SK-N-SH (cell line): ENCODE results near the gene RBL2. TPM values are rescaled to one million over a fixed set of nuclear protein-coding genes. Genes with fewer than 3 reads are reported as not detected.

ENCODE experiments used
- CTCF ChIA-PET: fragments of 300-600, 350-600 bp; formaldehyde crosslinking; extraction: SDS; loops from one replicate; lab custom pipeline; 2021; lab: Yijun Ruan, JAX
- POLR2A ChIA-PET: fragments of 350-600 bp; sonication (Branson Sonifier 250); formaldehyde crosslinking; extraction: SDS; loops from one replicate; lab custom pipeline; 2020; ENCODE audit warnings: antibody characterized with exemption, inconsistent platforms; lab: Yijun Ruan, JAX
- DNase-seq: peaks from one replicate; pipeline ENCODE4 v3.0.0; 2012
- H2AFZ ChIP-seq: fragments of 200-600 bp; sonication (generic); 2 replicates; pipeline ENCODE4 v1.8.1; 2016; ENCODE audit warnings: antibody characterized with exemption, mild to moderate bottlenecking, low read depth
- H3F3A ChIP-seq: fragments of 200-600 bp; sonication (generic); replicated peaks from 2 replicates; pipeline ENCODE3; 2016; ENCODE audit warnings: antibody characterized with exemption, mild to moderate bottlenecking; ENCODE audit not compliant: insufficient read depth
- H3K27ac ChIP-seq, 2 experiments: fragments of 200-500 bp in 1 of 2; fragments of 200-600 bp in 1 of 2; sonication (Bioruptor generic) in 1 of 2; sonication (generic), shearing (Covaris generic) in 1 of 2; 2 replicates each; pipeline versions ENCODE4 v1.5.1 to v1.6.1; 2014 to 2016; ENCODE audit warnings: low read depth in 2 of 2, inconsistent platforms in 1 of 2, low read length in 1 of 2, mild to moderate bottlenecking in 1 of 2, mixed read lengths in 1 of 2
- H3K27me3 ChIP-seq: fragments of 200-600 bp; sonication (generic), shearing (Covaris generic); 2 replicates; pipeline ENCODE4 v1.6.1; 2016; ENCODE audit warnings: mixed run types; ENCODE audit not compliant: insufficient read depth
- H3K36me3 ChIP-seq, 2 experiments: fragments of 200-500 bp in 1 of 2; fragments of 200-600 bp in 1 of 2; sonication (Bioruptor generic) in 1 of 2; sonication (generic) in 1 of 2; replicated peaks in 1 of 2; 2 replicates each; pipeline versions ENCODE3 to v1.5.1; 2014 to 2016; ENCODE audit warnings: low read length in 1 of 2, mild to moderate bottlenecking in 1 of 2; ENCODE audit not compliant: insufficient read depth in 2 of 2, control insufficient read depth in 1 of 2
- H3K4me1 ChIP-seq, 2 experiments: fragments of 200-500 bp in 1 of 2; fragments of 200-600 bp in 1 of 2; sonication (Bioruptor generic) in 1 of 2; sonication (generic), shearing (Covaris generic) in 1 of 2; 2 replicates each; pipeline versions ENCODE4 v1.5.1 to v1.6.1; 2014 to 2016; ENCODE audit warnings: low read depth in 1 of 2, low read length in 1 of 2, mixed run types in 1 of 2; ENCODE audit not compliant: insufficient read depth in 2 of 2, control insufficient read depth in 1 of 2
- H3K4me2 ChIP-seq: fragments of 200-600 bp; sonication (generic), shearing (Covaris generic); 2 replicates; pipeline ENCODE4 v1.6.1; 2017; ENCODE audit warnings: mixed run types
- H3K4me3 ChIP-seq, 2 experiments: fragments of 200-500 bp in 1 of 2; fragments of 200-600 bp in 1 of 2; sonication (Bioruptor generic) in 1 of 2; sonication (generic), shearing (Covaris generic) in 1 of 2; 2 replicates each; pipeline versions ENCODE4 v1.5.1 to v1.8.1; 2014 to 2016; ENCODE audit warnings: low read depth in 2 of 2, inconsistent platforms in 1 of 2, low read length in 1 of 2, mild to moderate bottlenecking in 1 of 2, mixed read lengths in 1 of 2, moderate library complexity in 1 of 2
- H3K79me2 ChIP-seq: fragments of 200-600 bp; sonication (generic); 2 replicates; pipeline ENCODE4 v1.8.1; 2017; ENCODE audit warnings: mild to moderate bottlenecking; ENCODE audit not compliant: insufficient read depth
- H3K9ac ChIP-seq: fragments of 200-600 bp; sonication (generic); 2 replicates; pipeline ENCODE4 v1.6.1; 2017; ENCODE audit warnings: mixed run types
- H3K9me2 ChIP-seq: fragments of 200-600 bp; sonication (generic); 2 replicates; pipeline ENCODE4 v1.6.1; 2017; ENCODE audit warnings: mixed run types
- H3K9me3 ChIP-seq: fragments of 200-600 bp; sonication (generic); 2 replicates; pipeline ENCODE4 v1.6.1; 2017; ENCODE audit warnings: mixed run types, mild to moderate bottlenecking, moderate library complexity
- H4K20me1 ChIP-seq: fragments of 200-600 bp; sonication (generic); 2 replicates; pipeline ENCODE4 v1.6.1; 2017; ENCODE audit warnings: mild to moderate bottlenecking, mixed run types; ENCODE audit not compliant: insufficient read depth
- CHD2 ChIP-seq: fragments of 150-350 bp; IDR thresholded peaks from 2 replicates; pipeline ENCODE4 v1.6.1; 2018; ENCODE audit warnings: low read length; ENCODE audit not compliant: partially characterized antibody
- EZH2phosphoT487 ChIP-seq: fragments of 200-600 bp; sonication (generic); IDR thresholded peaks from 2 replicates; pipeline ENCODE4 v1.6.1; 2017; ENCODE audit warnings: low read depth, mixed run types, mild to moderate bottlenecking, antibody characterized with exemption, moderate library complexity, borderline replicate concordance
- FOSL2 ChIP-seq: IDR thresholded peaks from 2 replicates; pipeline ENCODE4 v1.4.0; 2012; ENCODE audit warnings: low read depth, mild to moderate bottlenecking, moderate library complexity, borderline replicate concordance
- MAX ChIP-seq: IDR thresholded peaks from 2 replicates; pipeline ENCODE4 v1.4.0; 2012; ENCODE audit warnings: low read depth
- MEF2A ChIP-seq: IDR thresholded peaks from 2 replicates; pipeline ENCODE4 v1.4.0; 2012; ENCODE audit warnings: low read depth, borderline replicate concordance
- PBX3 ChIP-seq: IDR thresholded peaks from 2 replicates; pipeline ENCODE4; 2012
- RAD21 ChIP-seq: IDR thresholded peaks from 2 replicates; pipeline ENCODE4 v1.6.1; 2012; ENCODE audit warnings: mild to moderate bottlenecking, low read length
- RCOR1 ChIP-seq: fragments of 150-350 bp; IDR thresholded peaks from 2 replicates; pipeline ENCODE4 v1.6.1; 2017; ENCODE audit warnings: antibody characterized with exemption, low read length
- RFX5 ChIP-seq: IDR thresholded peaks from 2 replicates; pipeline ENCODE4 v1.6.1; 2012; ENCODE audit warnings: mild to moderate bottlenecking, improper control_type of control experiment, low read length
- SIN3A ChIP-seq: IDR thresholded peaks from 2 replicates; pipeline ENCODE4 v1.6.1; 2012; ENCODE audit warnings: low read depth, mild to moderate bottlenecking, low read length, moderate library complexity, borderline replicate concordance
- SMC3 ChIP-seq: IDR thresholded peaks from 2 replicates; pipeline ENCODE4 v1.6.1; 2012; ENCODE audit warnings: low read depth, low read length, improper control_type of control experiment
- YY1 ChIP-seq: IDR thresholded peaks from 2 replicates; pipeline ENCODE4 v1.4.0; 2012; ENCODE audit warnings: low read depth, mild to moderate bottlenecking
- WGBS: methylation state at CpG from one replicate; pipeline ENCODE4 v1.1.6; 2017; ENCODE audit warnings: low lambda C conversion rate; 5-methylcytosine and 5-hydroxymethylcytosine counted together
- polyA plus RNA-seq, 3 experiments: library from polyadenylated mRNA; depleted of rRNA; stranded (reverse); fragments of >200 nt; gene quantifications; 2 replicates each; pipeline ENCODE4 v1.2.3, GENCODE V29; 2012
- TF ChIP-seq, protein P1 (sequence below): fragments of 200-600 bp; sonication (generic); IDR thresholded peaks from 2 replicates; pipeline ENCODE4 v1.6.1; 2017; ENCODE audit warnings: antibody characterized with exemption, mild to moderate bottlenecking, moderate library complexity

RBL2 gene
- polyA plus RNA-seq, 1 of the 3 experiments (the other 2 are of a cell fraction), result 28.0 TPM

GRCh38 chr16:53515259-53515658 lies 81.0 kb downstream of the RBL2 start:
- DNase-seq, result no peak
- Histone ChIP-seq H3K27me3 (no peaks in the 10 kb centered on the region), H3K4me3 (no peak overlapping the region), H2AFZ (no peak overlapping the region), H3K36me3 (no peaks in the 10 kb centered on the region), H3K79me2 (no peaks in the 10 kb centered on the region), H3K27ac (no peak overlapping the region), H3K4me2 (no peak overlapping the region), H3K4me1 (peaks cover 0 to 1% of the 10 kb centered on the region in 2 experiments; a peak in 1 of 4 replicates), H3K9ac (no peak overlapping the region), H3K9me3 (no peaks in the 10 kb centered on the region), H4K20me1 (no peaks in the 10 kb centered on the region), H3K9me2 (no peaks in the 10 kb centered on the region), H3F3A (no peaks in the 10 kb centered on the region)
- ChIA-PET POLR2A (no interaction called here), CTCF (no interaction called here)
- 64% methylated on average over 6 of the region's 6 CpGs for WGBS
- no peak for TF ChIP-seq YY1
- no peak for TF ChIP-seq RCOR1
- no peak for TF ChIP-seq MAX
- TF ChIP-seq RFX5, result no peak
- TF ChIP-seq EZH2phosphoT487, result no peak
- TF ChIP-seq MEF2A, result no peak
- TF ChIP-seq, protein P1, sequence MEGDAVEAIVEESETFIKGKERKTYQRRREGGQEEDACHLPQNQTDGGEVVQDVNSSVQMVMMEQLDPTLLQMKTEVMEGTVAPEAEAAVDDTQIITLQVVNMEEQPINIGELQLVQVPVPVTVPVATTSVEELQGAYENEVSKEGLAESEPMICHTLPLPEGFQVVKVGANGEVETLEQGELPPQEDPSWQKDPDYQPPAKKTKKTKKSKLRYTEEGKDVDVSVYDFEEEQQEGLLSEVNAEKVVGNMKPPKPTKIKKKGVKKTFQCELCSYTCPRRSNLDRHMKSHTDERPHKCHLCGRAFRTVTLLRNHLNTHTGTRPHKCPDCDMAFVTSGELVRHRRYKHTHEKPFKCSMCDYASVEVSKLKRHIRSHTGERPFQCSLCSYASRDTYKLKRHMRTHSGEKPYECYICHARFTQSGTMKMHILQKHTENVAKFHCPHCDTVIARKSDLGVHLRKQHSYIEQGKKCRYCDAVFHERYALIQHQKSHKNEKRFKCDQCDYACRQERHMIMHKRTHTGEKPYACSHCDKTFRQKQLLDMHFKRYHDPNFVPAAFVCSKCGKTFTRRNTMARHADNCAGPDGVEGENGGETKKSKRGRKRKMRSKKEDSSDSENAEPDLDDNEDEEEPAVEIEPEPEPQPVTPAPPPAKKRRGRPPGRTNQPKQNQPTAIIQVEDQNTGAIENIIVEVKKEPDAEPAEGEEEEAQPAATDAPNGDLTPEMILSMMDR, result no peak
- TF ChIP-seq SMC3, result no peak
- no peak for TF ChIP-seq RAD21
- no peak for TF ChIP-seq SIN3A
- no peak for TF ChIP-seq PBX3
- no peak for TF ChIP-seq FOSL2

- H3K9me3 ChIP-seq, result no peaks in the 10 kb centered on the region
- H3K36me3 ChIP-seq, result no peaks in the 10 kb centered on the region
- ChIA-PET POLR2A (no interaction called here), CTCF (interaction anchor here (1.1 kb wide), 1 partner anchor 12 kb away, joined by 3 read pairs; no protein-coding TSS in a partner anchor)
- no peak for DNase-seq
- H4K20me1 ChIP-seq, result no peaks in the 10 kb centered on the region
- H3K4me3 ChIP-seq, result no peak overlapping the region
- no peak overlapping the region for H2AFZ ChIP-seq
- TF ChIP-seq CHD2 (no peak), EZH2phosphoT487 (no peak), MAX (no peak)
- no peak overlapping the region for H3K27ac ChIP-seq
- no peaks in the 10 kb centered on the region for H3K4me1 ChIP-seq
- no peaks in the 10 kb centered on the region for H3K27me3 ChIP-seq
- H3K4me2 ChIP-seq, result no peak overlapping the region
- no peaks in the 10 kb centered on the region for H3K79me2 ChIP-seq
- WGBS, result 58% methylated on average over 2 of the region's 2 CpGs
- no peaks in the 10 kb centered on the region for H3K9me2 ChIP-seq
- no peak overlapping the region for H3K9ac ChIP-seq
- H3F3A ChIP-seq, result no peaks in the 10 kb centered on the region
These were observed 81.5 kb downstream of the RBL2 start for GRCh38 chr16:53515811-53516210.
